Hindlimb muscle (tissue), 1 donor: Measurements from ENCODE around the gene CD63. TPM values are rescaled to one million over a fixed set of nuclear protein-coding genes. Genes with fewer than 3 reads are reported as not detected.
"Not testable (repeated sequence)": the region's sequence is repeated elsewhere in the genome, so short reads cannot be mapped to it uniquely, and the experiment has no call there.

Source experiments
- DNase-seq: peaks from one replicate; pipeline ENCODE4 v3.0.0-alpha.2; 2013
- polyA plus RNA-seq: library from polyadenylated mRNA; unstranded; fragments of 120-200 nt; gene quantifications from one replicate; pipeline ENCODE4 v1.2.1, GENCODE V29; 2013; ENCODE audit not compliant: insufficient read length

Gene CD63, protein sequence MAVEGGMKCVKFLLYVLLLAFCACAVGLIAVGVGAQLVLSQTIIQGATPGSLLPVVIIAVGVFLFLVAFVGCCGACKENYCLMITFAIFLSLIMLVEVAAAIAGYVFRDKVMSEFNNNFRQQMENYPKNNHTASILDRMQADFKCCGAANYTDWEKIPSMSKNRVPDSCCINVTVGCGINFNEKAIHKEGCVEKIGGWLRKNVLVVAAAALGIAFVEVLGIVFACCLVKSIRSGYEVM
- polyA plus RNA-seq: 781 TPM

- peak; percentile 94 for DNase-seq
These were observed at the start of gene CD63 for GRCh38 chr12:55728939-55729818. TSS of gene CD63 (minus strand) at chr12:55729009. CDS start at chr12:55728341, 668 bp downstream.

GRCh38 chr12:55777856-55778255, 49.0 kb upstream of the CD63 start:
- no peak for DNase-seq

GRCh38 chr12:55771736-55772135, 42.9 kb upstream of the CD63 start:
- no peak for DNase-seq

DNA sequence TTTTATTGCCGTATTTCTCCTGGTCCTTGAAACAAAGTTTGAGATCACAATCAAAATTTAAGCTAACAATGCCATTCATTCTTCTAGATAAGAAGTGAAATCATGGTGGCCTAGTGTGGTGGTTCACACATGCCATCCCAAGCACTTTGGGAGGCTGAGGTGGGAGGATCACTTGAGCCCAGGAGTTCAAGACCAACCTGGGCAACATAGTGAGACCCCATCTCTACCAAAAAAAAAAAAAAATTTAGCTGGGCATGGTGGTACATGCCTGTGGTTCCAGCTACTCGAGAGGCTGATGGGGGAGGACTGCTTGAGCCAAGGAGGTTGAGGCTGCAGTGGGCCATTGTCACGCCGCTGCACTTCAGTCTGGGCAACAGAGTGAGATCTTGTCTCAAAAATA, 38.3 kb upstream of the CD63 start:
- no peak for DNase-seq

DNA sequence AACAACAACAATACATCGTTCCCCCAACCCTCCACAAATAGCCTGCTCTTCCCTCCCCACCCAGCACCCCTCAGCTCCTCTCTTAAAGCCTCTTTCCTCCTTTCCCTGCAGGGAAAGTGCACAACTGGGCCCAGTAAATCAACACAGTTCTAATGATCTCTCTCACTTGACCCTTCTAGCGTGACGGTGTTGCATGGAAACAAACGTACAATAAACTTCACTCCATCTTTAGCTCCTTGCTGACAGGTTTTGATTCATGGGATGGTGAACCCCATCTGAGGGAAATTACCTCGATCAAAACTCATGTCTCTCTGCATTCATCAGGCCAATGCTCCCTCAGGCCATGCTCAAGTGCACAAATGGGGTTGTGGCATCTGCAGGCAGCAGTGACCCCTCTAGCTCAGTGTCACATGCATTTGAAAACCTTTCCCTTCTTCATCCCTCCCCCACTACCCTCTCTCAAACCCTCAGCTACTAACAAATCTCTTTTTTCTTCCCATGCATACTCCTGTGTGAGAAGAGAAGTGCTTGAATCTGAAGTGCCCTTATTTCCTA, 37.0 kb upstream of the CD63 start:
- DNase-seq: no peak

DNA sequence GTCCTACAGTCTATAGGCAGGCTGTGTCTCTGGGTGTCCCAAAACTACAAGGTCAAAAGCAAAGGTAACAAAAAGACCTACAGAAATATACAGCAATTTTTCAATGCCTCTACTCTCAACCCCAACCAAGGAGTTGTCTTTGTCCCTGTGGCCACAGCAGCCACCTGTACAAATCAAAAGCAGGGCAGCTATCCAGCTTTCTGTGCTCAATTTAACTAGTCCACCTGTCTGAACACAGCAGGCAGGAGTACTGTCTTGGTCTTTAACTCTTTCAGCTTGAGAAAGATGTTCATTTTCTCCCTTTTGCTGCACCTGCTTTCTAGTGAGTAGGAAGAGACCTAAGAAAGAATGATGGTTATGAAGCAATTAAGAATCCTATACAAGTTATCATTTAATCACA, 33.8 kb upstream of the CD63 start:
- DNase-seq: no peak

- no peak for DNase-seq
These were observed 31.9 kb upstream of the CD63 start for GRCh38 chr12:55760663-55761062.

- not testable (repeated sequence) for DNase-seq
These were observed 29.8 kb upstream of the CD63 start for GRCh38 chr12:55758575-55758974.

GRCh38 chr12:55757701-55758100, 28.9 kb upstream of the CD63 start:
- no peak for DNase-seq

DNA sequence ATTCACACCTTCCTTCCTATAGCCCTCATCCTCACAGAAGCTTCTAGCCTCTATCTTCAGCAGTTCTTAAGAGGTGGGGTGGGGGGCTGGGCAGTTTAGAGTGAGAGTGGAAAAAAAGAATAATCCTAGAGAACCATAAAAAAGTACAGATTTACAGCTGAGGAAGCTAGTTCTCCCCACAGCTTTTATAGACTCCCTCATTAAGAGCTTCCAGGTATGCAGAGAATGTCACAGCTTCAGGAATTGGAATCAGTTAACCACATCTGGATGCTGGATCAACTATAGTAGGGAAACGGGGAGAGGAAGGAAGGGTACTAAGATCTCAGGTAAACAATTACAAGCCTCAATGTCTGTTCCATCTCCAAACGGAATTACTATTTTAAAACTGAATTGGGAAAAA, 26.4 kb upstream of the CD63 start:
- no peak for DNase-seq

GRCh38 chr12:55748230-55748993, 19.6 kb upstream of the CD63 start:
- no peak for DNase-seq

GRCh38 chr12:55746913-55747231, 18.1 kb upstream of the CD63 start:
- no peak for DNase-seq

- no peak for DNase-seq
These were observed 17.5 kb upstream of the CD63 start for GRCh38 chr12:55746174-55746912.

GRCh38 chr12:55745361-55746173, 16.8 kb upstream of the CD63 start:
- peak; percentile 43 for DNase-seq

GRCh38 chr12:55744340-55745030, 15.7 kb upstream of the CD63 start:
- no peak for DNase-seq

- peak; percentile 63 for DNase-seq
These were observed 14.9 kb upstream of the CD63 start for GRCh38 chr12:55743406-55744339.

- peak; percentile 88 for DNase-seq
These were observed 14.1 kb upstream of the CD63 start, which contains the start of gene GDF11 for GRCh38 chr12:55742719-55743405. TSS of gene GDF11 (plus strand) at chr12:55743122. CDS start at chr12:55743317, 195 bp downstream.

DNA sequence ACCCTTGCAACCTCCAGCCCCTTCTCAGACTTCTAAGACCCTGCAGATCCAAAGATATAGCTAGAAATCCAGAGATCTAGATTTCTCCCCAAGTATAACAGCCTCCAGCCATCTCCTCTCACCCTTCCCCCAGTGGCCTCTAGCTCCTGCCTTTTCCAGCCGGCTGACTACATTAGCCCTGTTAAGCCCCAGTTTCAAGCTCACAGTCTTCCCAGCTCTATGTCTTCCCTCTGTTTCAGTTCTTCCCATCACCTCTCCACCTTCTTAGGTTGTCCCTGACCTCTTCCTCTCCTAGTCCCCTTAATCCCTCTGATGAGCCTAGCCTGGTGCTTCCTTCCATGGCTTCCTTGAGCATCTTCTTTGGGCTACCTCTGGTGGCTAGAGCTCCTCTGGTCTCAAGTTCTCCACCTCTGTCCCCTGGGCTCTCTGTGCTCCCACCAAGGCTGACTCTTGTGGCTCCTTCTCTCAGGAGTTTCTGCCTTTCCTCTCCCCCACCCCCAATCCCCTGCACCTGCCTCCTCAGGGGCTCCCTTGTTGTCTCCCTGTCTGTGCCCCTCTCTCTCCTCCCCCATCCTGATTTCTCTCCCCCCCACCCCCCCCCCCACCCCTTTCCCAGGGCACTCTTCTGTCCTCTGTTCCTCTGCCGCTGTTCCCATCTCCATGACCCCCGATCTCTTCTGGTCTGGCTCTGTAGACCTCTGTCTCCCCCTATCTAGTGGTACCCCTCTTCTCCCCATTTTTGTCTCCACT, 13.3 kb upstream of the CD63 start:
- DNase-seq: no peak
